K562 (cell line): ENCODE results near the gene CHAC1. TPM values are rescaled to one million over a fixed set of nuclear protein-coding genes. Genes with fewer than 3 reads are reported as not detected.

Experiments
- ATAC-seq: fragments of 200-7000 bp; cut with Tn5 transposase; 3 replicates; pipeline ENCODE4 v1.9.1; 2020; ENCODE audit warnings: moderate library complexity
- BruUV-seq: library from RNA; stranded (reverse); fragments of 400-500 nt; replicated peaks from 2 replicates; lab custom pipeline; 2021; lab: Mats Ljungman, UMichigan
- CTCF ChIA-PET: fragments of 300-600 bp; formaldehyde crosslinking; extraction: SDS; loops from one replicate; lab custom pipeline; 2021; ENCODE audit warnings: low intra/inter-chr PET ratio; lab: Yijun Ruan, JAX
- POLR2A ChIA-PET: fragments of 300-600, 350-650 bp; sonication (Branson Sonifier 250); formaldehyde crosslinking; extraction: SDS; loops from one replicate; lab custom pipeline; 2021; ENCODE audit warnings: antibody characterized with exemption, inconsistent platforms; lab: Yijun Ruan, JAX
- DNase-seq, 4 experiments: peaks; one replicate each; pipeline versions ENCODE4 v3.0.0 to v3.0.0-alpha.2; 2011 to 2018; ENCODE audit warnings: low spot score in 3 of 4, mixed read lengths in 3 of 4; ENCODE audit errors: extremely low read depth in 1 of 4
- FAIRE-seq: peaks from 2 replicates; lab custom pipeline; 2011; peaks lifted over from hg19 to GRCh38; lab: Jason Lieb, UNC
- H2AFZ ChIP-seq: 2 replicates; pipeline ENCODE4 v1.6.0; 2011; ENCODE audit warnings: low read depth, low read length, control low read depth, inconsistent platforms
- H3K27ac ChIP-seq: fragments of 200-600 bp; 3 replicates; pipeline ENCODE4 v1.8.0; 2011; ENCODE audit warnings: low read depth, mild to moderate bottlenecking, control low read depth, inconsistent platforms, low read length, moderate library complexity, mixed read lengths; ENCODE audit errors: extremely low read depth
- H3K27me3 ChIP-seq, 2 experiments: fragments of 300-600 bp in 1 of 2; 2 replicates in 1 of 2; 3 replicates in 1 of 2; pipeline versions ENCODE4 v1.6.0 to v1.8.0; 2011; ENCODE audit warnings: inconsistent platforms in 2 of 2, low read length in 2 of 2, mild to moderate bottlenecking in 1 of 2, mixed read lengths in 1 of 2, moderate library complexity in 1 of 2; ENCODE audit not compliant: control insufficient read depth in 2 of 2, insufficient read depth in 2 of 2
- H3K36me3 ChIP-seq: fragments of 300-600 bp; 3 replicates; pipeline ENCODE4 v1.8.0; 2011; ENCODE audit warnings: mild to moderate bottlenecking, low read length, inconsistent platforms; ENCODE audit not compliant: control insufficient read depth, insufficient read depth
- H3K4me1 ChIP-seq, 2 experiments: fragments of 200-600 bp in 1 of 2; replicated peaks in 1 of 2; 2 replicates in 1 of 2; 3 replicates in 1 of 2; pipeline versions ENCODE4 v1.5.1 to v1.8.0; 2011; ENCODE audit warnings: inconsistent platforms in 2 of 2, low read length in 2 of 2, mild to moderate bottlenecking in 1 of 2, mixed read lengths in 1 of 2, moderate library complexity in 1 of 2; ENCODE audit not compliant: control insufficient read depth in 2 of 2, insufficient read depth in 2 of 2
- H3K4me2 ChIP-seq: 2 replicates; pipeline ENCODE4 v1.6.1; 2011; ENCODE audit warnings: low read length, control low read depth, inconsistent platforms, mixed read lengths; ENCODE audit not compliant: insufficient read depth
- H3K4me3 ChIP-seq: fragments of 200-600 bp; sonication (generic), shearing (Covaris generic); 2 replicates; pipeline ENCODE4 v1.5.1; 2016; ENCODE audit warnings: control low read depth, inconsistent platforms
- H3K79me2 ChIP-seq: fragments of 200-600 bp; 3 replicates; pipeline ENCODE4 v1.8.0; 2011; ENCODE audit warnings: low read length, inconsistent platforms; ENCODE audit not compliant: control insufficient read depth, insufficient read depth
- H3K9ac ChIP-seq, 2 experiments: 2 replicates each; pipeline versions ENCODE4 v1.6.0 to v1.6.1; 2011; ENCODE audit warnings: low read depth in 2 of 2, low read length in 2 of 2, control low read depth in 1 of 2, inconsistent platforms in 1 of 2, mild to moderate bottlenecking in 1 of 2, mixed read lengths in 1 of 2; ENCODE audit not compliant: insufficient read depth in 1 of 2
- H3K9me1 ChIP-seq: one replicate; pipeline ENCODE4 v1.6.0; 2011; ENCODE audit warnings: inconsistent platforms, mild to moderate bottlenecking, low read length, moderate library complexity; ENCODE audit not compliant: control insufficient read depth, insufficient read depth
- H3K9me3 ChIP-seq: replicated peaks from 2 replicates; pipeline ENCODE4 v1.5.1; 2011; ENCODE audit warnings: low read depth, low read length, inconsistent platforms; ENCODE audit not compliant: control insufficient read depth, insufficient read depth
- H4K20me1 ChIP-seq: replicated peaks from 2 replicates; pipeline ENCODE4 v1.6.1; 2011; ENCODE audit warnings: low read length, inconsistent platforms, mixed read lengths; ENCODE audit not compliant: control insufficient read depth, insufficient read depth
- CBX3 ChIP-seq, 2 experiments: IDR thresholded peaks; 1 replicate in 1 of 2; 2 replicates in 1 of 2; pipeline ENCODE4 v1.6.1; 2012; ENCODE audit warnings: inconsistent platforms in 2 of 2, low read length in 2 of 2, borderline replicate concordance in 1 of 2, control low read depth in 1 of 2
- CREB5 ChIP-seq: fragments of 250-450 bp; sonication (Bioruptor Pico); IDR thresholded peaks from 2 replicates; pipeline ENCODE4 v1.5.0; 2020; ENCODE audit warnings: mild to moderate bottlenecking
- ELK3 ChIP-seq: fragments of 450-650 bp; formaldehyde crosslinking; IDR thresholded peaks from 2 replicates; pipeline ENCODE4 v1.4.0; 2020; ENCODE audit warnings: mild to moderate bottlenecking
- MXI1 ChIP-seq: IDR thresholded peaks from 2 replicates; pipeline ENCODE4 v1.6.1; 2011; ENCODE audit warnings: low read depth, mild to moderate bottlenecking, improper control_type of control experiment, low read length
- NFXL1 ChIP-seq: fragments of 450-650 bp; formaldehyde crosslinking; IDR thresholded peaks from 2 replicates; pipeline ENCODE4 v1.4.0; 2021; ENCODE audit warnings: mild to moderate bottlenecking
- NFYB ChIP-seq: IDR thresholded peaks from 2 replicates; pipeline ENCODE4 v1.6.1; 2011; ENCODE audit warnings: mild to moderate bottlenecking, moderate library complexity; ENCODE audit not compliant: insufficient read length; ENCODE audit errors: extremely low read depth
- PCBP2 ChIP-seq: fragments of 200-400 bp; formaldehyde crosslinking; IDR thresholded peaks from 2 replicates; pipeline ENCODE4 v1.6.1; 2018; ENCODE audit warnings: low read length, low read depth, mild to moderate bottlenecking, moderate library complexity; ENCODE audit not compliant: poor library complexity, severe bottlenecking
- POLR2AphosphoS2 ChIP-seq: IDR thresholded peaks from 2 replicates; pipeline ENCODE4 v1.6.1; 2012; ENCODE audit warnings: low read length, improper control_type of control experiment
- SNIP1 ChIP-seq: fragments of 450-650 bp; IDR thresholded peaks from 2 replicates; pipeline ENCODE4 v1.7.1; 2017; ENCODE audit warnings: low read depth, mild to moderate bottlenecking
- TGIF2 ChIP-seq: sonication (generic); formaldehyde crosslinking; IDR thresholded peaks from 2 replicates; pipeline ENCODE4 v1.8.1; 2022; ENCODE audit warnings: mild to moderate bottlenecking, missing genetic modification reagents, moderate library complexity
- THAP12 ChIP-seq: fragments of 250-450 bp; sonication (Bioruptor Pico); IDR thresholded peaks from 2 replicates; pipeline ENCODE4 v1.9.0; 2021; ENCODE audit warnings: mild to moderate bottlenecking, inconsistent platforms
- ZNF140 ChIP-seq: fragments of 250-450 bp; sonication (Bioruptor Pico); IDR thresholded peaks from 2 replicates; pipeline ENCODE4 v1.8.0; 2021; ENCODE audit warnings: moderate library complexity, mild to moderate bottlenecking, inconsistent platforms
- ZNF282 ChIP-seq: sonication (generic); formaldehyde crosslinking; IDR thresholded peaks from 2 replicates; pipeline ENCODE4 v1.8.1; 2023; ENCODE audit warnings: missing genetic modification reagents
- WGBS: fragments of 100-300 bp; shearing (Covaris generic); methylation state at CpG from one replicate; pipeline ENCODE4 v1.1.6; 2016; ENCODE audit warnings: low coverage, mixed read lengths; ENCODE audit not compliant: insufficient coverage; ENCODE audit errors: missing lambda C conversion rate; 5-methylcytosine and 5-hydroxymethylcytosine counted together
- in situ Hi-C: fragments of 300-500 bp; cut with MboI; formaldehyde crosslinking; loops from 4 replicates; pipeline ENCODE4 v1.15.0; 2018; ENCODE audit warnings: inconsistent platforms, mixed read lengths
- intact Hi-C: fragments of 100-400 bp; cut with micrococcal nuclease; formaldehyde crosslinking; loops from 2 replicates; pipeline ENCODE4 v1.14.2; 2022
- polyA plus RNA-seq, 8 experiments: library from polyadenylated mRNA; depleted of rRNA in 4 of 8; stranded (reverse) in 5 of 8; unstranded in 3 of 8; fragments of >200 nt; fragmentation: Nextera tagmentation in 2 of 8; fragmentation: Illumina TruSeq in 1 of 8; extraction: Ambion mirVana in 2 of 8; extraction: Trizol in 1 of 8; gene quantifications; 2 replicates each; pipeline versions ENCODE4 v1.2.1 to v1.2.3, GENCODE V29; 2011 to 2014; ENCODE audit warnings: inconsistent platforms in 1 of 8, missing spikeins in 1 of 8
- total RNA-seq, 7 experiments: library from RNA; depleted of rRNA in 6 of 7; stranded (reverse); fragments of >200 nt in 6 of 7; fragmentation: Illumina TruSeq in 2 of 7; extraction: Trizol in 2 of 7; gene quantifications; 2 replicates each; pipeline versions ENCODE4 v1.2.1 to v1.2.3, GENCODE V29; 2011 to 2021; ENCODE audit warnings: low replicate concordance in 1 of 7

CHAC1 gene
- total and polyA plus RNA-seq, 9 of the 15 experiments (the other 6 are each of a cell fraction or from before 2014, with no cell fraction given), result 0.47 to 39.0 (median 7.5) TPM

- TF ChIP-seq ZNF282 (no peak), NFXL1 (CRISPR knock-in tag) (no peak)
These were observed 23.4 kb upstream of the CHAC1 start (continued) for GRCh38 chr15:40929660-40930429.

GRCh38 chr15:40930430-40931299 is 22.6 kb upstream of the CHAC1 start:
- H3K27ac ChIP-seq, result no peak overlapping the region
- H3K9me3 ChIP-seq, result no peaks in the 10 kb centered on the region
- ChIA-PET POLR2A (interaction anchor here (0.6 to 1.5 kb wide), 10 partner anchors 9 to 511 kb away, joined by 3 to 7 read pairs (median 3); partner anchors contain the start of gene INO80), CTCF (interaction anchor here (0.8 kb wide), 1 partner anchor 254 kb away, joined by 3 read pairs; no protein-coding TSS in a partner anchor)
- peaks cover 3% of the 10 kb centered on the region for H3K9me1 ChIP-seq
- BruUV-seq, result TSS peak; percentile 47
- H3K4me2 ChIP-seq, result peak overlapping the region; percentile 75
- 3% methylated on average over 42 of the region's 46 CpGs for WGBS
- peak; percentile 84 for FAIRE-seq
- no peaks in the 10 kb centered on the region for H3K79me2 ChIP-seq
- H3K9ac ChIP-seq, result peak overlapping the region; percentile 24 to 92
- peaks cover 15 to 63% of the 10 kb centered on the region in 2 experiments for H3K4me1 ChIP-seq
- H4K20me1 ChIP-seq, result 0 out of 2 replicates have a peak, but pooled peaks cover 4% of the 10 kb centered on the region
- H3K36me3 ChIP-seq, result no peaks in the 10 kb centered on the region
- H3K27me3 ChIP-seq, result peaks cover 0 to 19% of the 10 kb centered on the region in 2 experiments; a peak in 2 of 5 replicates
- in situ Hi-C loops, result no loop called here
- peak; percentile 64 for ATAC-seq
- peak overlapping the region; percentile 94 for H2AFZ ChIP-seq
- intact Hi-C loops, result no loop called here
- peak; percentile 82 to 84 (median 83) for DNase-seq
- H3K4me3 ChIP-seq, result peak overlapping the region; percentile 54
- TF ChIP-seq CBX3 (IDR thresholded peaks at IDR 0.05; ENCODE audit: borderline replicate concordance in 1 of 2, low read length in 2 of 2) (peak in 1 of 2 experiments; percentile 40; a peak in 1 of 3 replicates), ZNF282 (no peak), ELK3 (CRISPR knock-in tag) (no peak), POLR2AphosphoS2 (no peak), CREB5 (CRISPR knock-in tag) (no peak), TGIF2 (CRISPR knock-in tag) (no peak), SNIP1 (no peak), PCBP2 (no peak), ZNF140 (no peak), MXI1 (no peak), NFYB (no peak), THAP12 (CRISPR knock-in tag) (no peak)
